ENCODE measurements around the gene DYSF. TPM values are rescaled to one million over a fixed set of nuclear protein-coding genes. Genes with fewer than 3 reads are reported as not detected.

DYSF gene
- polyA plus RNA-seq, 1 of the 3 experiments (the other 2 are of a cell fraction): 0.10 TPM

DNA sequence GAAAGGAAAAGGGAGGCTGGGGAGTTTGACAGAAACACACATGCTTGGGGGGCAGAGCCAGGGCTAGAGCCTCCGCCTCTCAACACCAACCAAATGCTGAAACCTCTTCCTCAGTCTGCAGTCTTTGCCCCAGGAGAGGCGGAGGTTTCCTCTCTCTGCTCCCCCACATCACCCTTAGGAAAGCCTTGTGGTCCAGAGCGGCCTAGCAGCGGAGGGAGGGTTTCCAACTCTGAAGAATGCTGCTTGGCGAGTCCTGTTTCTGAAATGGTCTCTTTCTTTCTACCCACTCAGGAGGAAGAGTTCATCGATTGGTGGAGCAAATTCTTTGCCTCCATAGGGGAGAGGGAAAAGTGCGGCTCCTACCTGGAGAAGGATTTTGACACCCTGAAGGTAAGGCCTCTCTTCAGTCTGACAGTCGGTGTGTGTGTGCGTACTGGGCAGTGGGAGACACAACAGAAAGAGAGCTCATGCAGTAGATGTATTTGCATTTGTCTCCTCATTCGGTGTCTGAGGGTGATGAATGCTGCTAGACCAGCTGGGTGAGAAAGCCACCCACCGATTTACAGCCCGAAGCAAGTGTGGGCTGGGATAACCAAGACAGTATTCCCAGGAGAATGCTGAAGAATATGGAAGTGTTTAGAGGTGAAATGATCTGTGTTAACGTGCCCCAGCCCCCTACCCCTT is 190.5 kb downstream of the DYSF start (continued):
- TF ChIP-seq MEF2A (IDR thresholded peaks at IDR 0.05; ENCODE audit: borderline replicate concordance, low read depth): no peak

DNA sequence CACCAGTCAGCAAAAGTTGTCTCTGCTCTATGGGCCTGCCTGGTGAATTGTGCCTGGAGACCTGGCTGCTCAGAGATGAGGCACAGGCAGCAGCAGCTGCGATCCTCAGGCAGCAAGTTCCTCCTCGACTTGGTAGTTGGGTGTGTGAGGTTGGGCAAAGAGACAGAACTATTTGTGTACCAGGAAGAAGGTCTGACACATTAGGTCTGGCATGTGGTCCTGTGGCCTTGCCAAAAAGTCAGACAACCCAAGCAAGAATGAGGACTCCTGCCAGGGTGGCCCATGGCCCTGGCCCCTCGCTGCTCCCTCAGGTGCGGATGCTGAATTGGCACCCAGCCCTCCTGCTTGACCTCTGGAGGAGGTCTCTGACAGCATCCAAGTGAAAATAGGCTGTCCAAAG is 192.7 kb downstream of the DYSF start:
- TF ChIP-seq FOXJ3 (CRISPR knock-in tag; IDR thresholded peaks at IDR 0.05): no peak
- TF ChIP-seq ELF1 (IDR thresholded peaks at IDR 0.05): no peak
- peak; percentile 43 for TF ChIP-seq NFIC (IDR thresholded peaks at IDR 0.05; ENCODE audit: borderline replicate concordance)
- no peak for TF ChIP-seq POLR2AphosphoS5 (IDR thresholded peaks at IDR 0.05; ENCODE audit: low read depth, low read length)
- CTCF ChIA-PET: no interaction called here
- no peak overlapping the region for H2AFZ ChIP-seq (ENCODE audit: low read depth)

DNA sequence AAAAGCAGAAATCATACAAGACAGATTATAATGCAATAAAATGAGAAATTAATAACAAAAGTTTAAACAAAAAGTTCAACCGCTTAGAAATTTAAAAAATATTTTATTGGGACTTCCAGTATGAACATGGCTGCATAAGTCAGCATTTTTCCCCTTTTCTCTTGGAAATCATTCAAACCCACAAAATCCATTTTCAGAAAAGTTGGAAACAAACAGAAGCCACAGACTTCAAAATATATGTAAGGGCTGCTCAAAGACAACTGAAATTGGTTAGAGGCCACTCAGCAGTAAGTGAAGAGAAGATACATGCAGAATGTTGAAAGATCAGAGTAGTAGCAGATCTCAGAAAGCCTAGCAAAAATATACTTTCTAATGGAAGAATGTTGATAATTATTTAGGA is 194.0 kb downstream of the DYSF start:
- H3K9me2 ChIP-seq: no peaks in the 10 kb centered on the region
- no peak overlapping the region for H3K9ac ChIP-seq
- no peaks in the 10 kb centered on the region for H3F3A ChIP-seq (replicated peaks; ENCODE audit: insufficient read depth)
- TF ChIP-seq JUND (IDR thresholded peaks at IDR 0.05): no peak
- no peak for TF ChIP-seq GABPA (IDR thresholded peaks at IDR 0.05; ENCODE audit: low read depth)
- no peak for TF ChIP-seq RCOR1 (IDR thresholded peaks at IDR 0.05; ENCODE audit: low read length)
- no peak for TF ChIP-seq NFIC (IDR thresholded peaks at IDR 0.05; ENCODE audit: borderline replicate concordance)
- TF ChIP-seq, protein P1, sequence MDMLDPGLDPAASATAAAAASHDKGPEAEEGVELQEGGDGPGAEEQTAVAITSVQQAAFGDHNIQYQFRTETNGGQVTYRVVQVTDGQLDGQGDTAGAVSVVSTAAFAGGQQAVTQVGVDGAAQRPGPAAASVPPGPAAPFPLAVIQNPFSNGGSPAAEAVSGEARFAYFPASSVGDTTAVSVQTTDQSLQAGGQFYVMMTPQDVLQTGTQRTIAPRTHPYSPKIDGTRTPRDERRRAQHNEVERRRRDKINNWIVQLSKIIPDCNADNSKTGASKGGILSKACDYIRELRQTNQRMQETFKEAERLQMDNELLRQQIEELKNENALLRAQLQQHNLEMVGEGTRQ (IDR thresholded peaks at IDR 0.05; ENCODE audit: borderline replicate concordance, low read depth, low read length): no peak
- TF ChIP-seq POLR2AphosphoS5 (IDR thresholded peaks at IDR 0.05; ENCODE audit: low read depth, low read length): no peak
- TF ChIP-seq, protein P2, sequence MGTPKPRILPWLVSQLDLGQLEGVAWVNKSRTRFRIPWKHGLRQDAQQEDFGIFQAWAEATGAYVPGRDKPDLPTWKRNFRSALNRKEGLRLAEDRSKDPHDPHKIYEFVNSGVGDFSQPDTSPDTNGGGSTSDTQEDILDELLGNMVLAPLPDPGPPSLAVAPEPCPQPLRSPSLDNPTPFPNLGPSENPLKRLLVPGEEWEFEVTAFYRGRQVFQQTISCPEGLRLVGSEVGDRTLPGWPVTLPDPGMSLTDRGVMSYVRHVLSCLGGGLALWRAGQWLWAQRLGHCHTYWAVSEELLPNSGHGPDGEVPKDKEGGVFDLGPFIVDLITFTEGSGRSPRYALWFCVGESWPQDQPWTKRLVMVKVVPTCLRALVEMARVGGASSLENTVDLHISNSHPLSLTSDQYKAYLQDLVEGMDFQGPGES (IDR thresholded peaks at IDR 0.05; ENCODE audit: low read depth, low read length): no peak
- no peak for TF ChIP-seq FOSL2 (IDR thresholded peaks at IDR 0.05; ENCODE audit: borderline replicate concordance, low read depth)
- no peak for TF ChIP-seq RAD21 (IDR thresholded peaks at IDR 0.05; ENCODE audit: low read length)
- TF ChIP-seq EP300 (IDR thresholded peaks at IDR 0.05; ENCODE audit: borderline replicate concordance in 1 of 2, low read depth in 1 of 2, low read length in 1 of 2): no peak
- no peak for TF ChIP-seq TCF12 (IDR thresholded peaks at IDR 0.05)
- TF ChIP-seq EZH2phosphoT487 (IDR thresholded peaks at IDR 0.05; ENCODE audit: borderline replicate concordance, low read depth): no peak
- TF ChIP-seq TEAD4 (IDR thresholded peaks at IDR 0.05; ENCODE audit: borderline replicate concordance, insufficient read depth): no peak
- TF ChIP-seq CHD2 (IDR thresholded peaks at IDR 0.05; ENCODE audit: low read length, partially characterized antibody): no peak
- no peaks in the 10 kb centered on the region; the same call in 1 of the 2 replicates for H3K27me3 ChIP-seq (ENCODE audit: insufficient read depth)
- no peaks in the 10 kb centered on the region for H3K4me1 ChIP-seq (ENCODE audit: control insufficient read depth in 1 of 2, insufficient read depth in 2 of 2, low read depth in 1 of 2, low read length in 1 of 2)
- no peaks in the 10 kb centered on the region for H3K9me3 ChIP-seq
- CTCF ChIA-PET: interaction anchor here (1.3 kb wide), 1 partner anchor 37 kb away, joined by 3 read pairs; no protein-coding TSS in a partner anchor
- no peak overlapping the region for H3K4me2 ChIP-seq
- H3K27ac ChIP-seq (ENCODE audit: low read depth in 2 of 2, low read length in 1 of 2): no peak overlapping the region
- 82% methylated on average over 1 of the region's 1 CpG for WGBS (ENCODE audit: low lambda C conversion rate)
- H3K79me2 ChIP-seq (ENCODE audit: insufficient read depth): no peaks in the 10 kb centered on the region
- no peak overlapping the region for H3K4me3 ChIP-seq (ENCODE audit: low read depth in 2 of 2, low read length in 1 of 2)
- H3K36me3 ChIP-seq (replicated peaks in 1 of 2; ENCODE audit: control insufficient read depth in 1 of 2, insufficient read depth in 2 of 2, low read length in 1 of 2): no peaks in the 10 kb centered on the region
- H2AFZ ChIP-seq (ENCODE audit: low read depth): no peak overlapping the region
- H4K20me1 ChIP-seq (ENCODE audit: insufficient read depth): no peaks in the 10 kb centered on the region
- DNase-seq: no peak
- POLR2A ChIA-PET: no interaction called here

More for the DNA sequence above, 192.7 kb downstream of the DYSF start:
- Histone ChIP-seq H3K4me1 (ENCODE audit: control insufficient read depth in 1 of 2, insufficient read depth in 2 of 2, low read depth in 1 of 2, low read length in 1 of 2) (no peaks in the 10 kb centered on the region), H3K27me3 (ENCODE audit: insufficient read depth) (no peaks in the 10 kb centered on the region; the same call in 1 of the 2 replicates), H3K9me3 (no peaks in the 10 kb centered on the region), H3K9me2 (no peaks in the 10 kb centered on the region), H3K79me2 (ENCODE audit: insufficient read depth) (no peaks in the 10 kb centered on the region), H3K4me3 (ENCODE audit: low read depth in 2 of 2, low read length in 1 of 2) (no peak overlapping the region), H4K20me1 (ENCODE audit: insufficient read depth) (no peaks in the 10 kb centered on the region), H3F3A (replicated peaks; ENCODE audit: insufficient read depth) (no peaks in the 10 kb centered on the region), H3K4me2 (no peak overlapping the region), H3K36me3 (replicated peaks in 1 of 2; ENCODE audit: control insufficient read depth in 1 of 2, insufficient read depth in 2 of 2, low read length in 1 of 2) (no peaks in the 10 kb centered on the region), H3K9ac (no peak overlapping the region), H3K27ac (ENCODE audit: low read depth in 2 of 2, low read length in 1 of 2) (no peak overlapping the region)
- POLR2A ChIA-PET: no interaction called here
- no peak for DNase-seq
- 57% methylated on average over 3 of the region's 4 CpGs for WGBS (ENCODE audit: low lambda C conversion rate)
